C4-2B (cell line): ENCODE results near the gene SEPTIN8.

Source experiments
- CTCF ChIP-seq: fragments of 450-650 bp; conservative IDR thresholded peaks from 2 replicates; pipeline ENCODE4 v1.5.1; 2017; ENCODE audit warnings: mild to moderate bottlenecking
- ZFX ChIP-seq: fragments of 450-650 bp; IDR thresholded peaks from 2 replicates; pipeline ENCODE4 v1.6.1; 2017

GRCh38 chr5:132766806-132767055, 10.3 kb downstream of the SEPTIN8 start:
- TF ChIP-seq CTCF (no peak), ZFX (no peak)
